ENCODE data around the gene PFN4.

PFN4 gene

GRCh38 chr2:24121469-24121868 lies 1.7 kb downstream of the PFN4 start:
- DNase-seq (ENCODE audit: low read depth) = no peak
- TF ChIP-seq CTCF (IDR thresholded peaks at IDR 0.05; ENCODE audit: low read depth, low read length) (no peak), POLR2A (IDR thresholded peaks at IDR 0.05; ENCODE audit: extremely low read depth, insufficient read length) (no peak), MAX (IDR thresholded peaks at IDR 0.05; ENCODE audit: low read depth, low read length) (no peak), MYC (IDR thresholded peaks at IDR 0.05; ENCODE audit: low read depth, low read length) (no peak)
- H3K4me3 ChIP-seq (ENCODE audit: low read depth, low read length) = no peak overlapping the region

GRCh38 chr2:24121066-24121465 lies 2.1 kb downstream of the PFN4 start:
- TF ChIP-seq CTCF (IDR thresholded peaks at IDR 0.05; ENCODE audit: low read depth, low read length) = no peak
- no peak for TF ChIP-seq POLR2A (IDR thresholded peaks at IDR 0.05; ENCODE audit: extremely low read depth, insufficient read length)
- TF ChIP-seq MAX (IDR thresholded peaks at IDR 0.05; ENCODE audit: low read depth, low read length) = no peak
- no peak for TF ChIP-seq MYC (IDR thresholded peaks at IDR 0.05; ENCODE audit: low read depth, low read length)
- no peak for DNase-seq (ENCODE audit: low read depth)
- H3K4me3 ChIP-seq (ENCODE audit: low read depth, low read length) = no peak overlapping the region

- no peak for DNase-seq (ENCODE audit: low read depth)
- H3K4me3 ChIP-seq (ENCODE audit: low read depth, low read length) = no peak overlapping the region
- TF ChIP-seq CTCF (IDR thresholded peaks at IDR 0.05; ENCODE audit: low read depth, low read length) (no peak), MAX (IDR thresholded peaks at IDR 0.05; ENCODE audit: low read depth, low read length) (no peak), MYC (IDR thresholded peaks at IDR 0.05; ENCODE audit: low read depth, low read length) (no peak), POLR2A (IDR thresholded peaks at IDR 0.05; ENCODE audit: extremely low read depth, insufficient read length) (no peak)
Observed at GRCh38 chr2:24117902-24118301, 5.2 kb downstream of the PFN4 start.

GRCh38 chr2:24115057-24115456 lies 8.1 kb downstream of the PFN4 start:
- no peak for DNase-seq (ENCODE audit: low read depth)
- TF ChIP-seq MYC (IDR thresholded peaks at IDR 0.05; ENCODE audit: low read depth, low read length) (no peak), POLR2A (IDR thresholded peaks at IDR 0.05; ENCODE audit: extremely low read depth, insufficient read length) (no peak), MAX (IDR thresholded peaks at IDR 0.05; ENCODE audit: low read depth, low read length) (no peak), CTCF (IDR thresholded peaks at IDR 0.05; ENCODE audit: low read depth, low read length) (no peak)
- H3K4me3 ChIP-seq (ENCODE audit: low read depth, low read length) = no peak overlapping the region

- TF ChIP-seq POLR2A (IDR thresholded peaks at IDR 0.05; ENCODE audit: extremely low read depth, insufficient read length) = no peak
- no peak for TF ChIP-seq MYC (IDR thresholded peaks at IDR 0.05; ENCODE audit: low read depth, low read length)
- TF ChIP-seq CTCF (IDR thresholded peaks at IDR 0.05; ENCODE audit: low read depth, low read length) = no peak
- TF ChIP-seq MAX (IDR thresholded peaks at IDR 0.05; ENCODE audit: low read depth, low read length) = no peak
- DNase-seq (ENCODE audit: low read depth) = no peak
- H3K4me3 ChIP-seq (ENCODE audit: low read depth, low read length) = no peak overlapping the region
Observed at GRCh38 chr2:24111407-24111901, 11.7 kb downstream of the PFN4 start.
